Epithelial cell of proximal tubule (primary cell): ENCODE data around the gene SNRNP70. TPM values are rescaled to one million over a fixed set of nuclear protein-coding genes. Genes with fewer than 3 reads are reported as not detected.
"Not testable (repeated sequence)": the region's sequence is repeated elsewhere in the genome, so short reads cannot be mapped to it uniquely, and the experiment has no call there.

Experiments used
- DNase-seq: peaks from one replicate; pipeline ENCODE4 v3.0.0-alpha.2; 2011; ENCODE audit warnings: low read depth
- H3K4me3 ChIP-seq: 2 replicates; pipeline ENCODE4 v1.5.1; 2011; ENCODE audit warnings: low read depth, mild to moderate bottlenecking, low read length
- total RNA-seq: library from RNA; depleted of rRNA; stranded (reverse); fragments of >200 nt; gene quantifications from 2 replicates; pipeline ENCODE4 v1.2.3, GENCODE V29; 2015
- TF ChIP-seq, protein P1 (sequence below): conservative IDR thresholded peaks from 2 replicates; pipeline ENCODE4 v1.5.1; 2012; ENCODE audit warnings: low read depth, mild to moderate bottlenecking, low read length

The SNRNP70 gene
- total RNA-seq, 1 donor from 2014 or later, result 165 TPM

DNA sequence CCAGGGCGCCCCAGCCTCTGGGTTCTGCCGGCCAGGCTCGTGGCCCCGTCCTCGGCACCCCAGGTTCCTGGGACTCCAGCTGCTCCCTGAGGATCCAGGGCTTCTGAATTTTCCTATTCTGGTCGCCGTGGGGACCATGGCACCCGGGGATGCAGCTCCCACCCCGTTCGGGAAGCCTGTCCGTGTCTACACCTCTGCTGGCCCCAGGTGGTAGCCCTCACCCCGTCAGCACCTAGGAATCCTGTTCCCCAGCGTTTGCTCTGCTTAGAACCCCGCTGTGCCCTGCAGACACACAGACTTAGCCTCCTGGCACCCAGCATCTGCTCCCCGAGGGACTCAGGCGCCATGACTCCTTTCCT, 35.1 kb downstream of the SNRNP70 start:
- peak overlapping the region; percentile 79 for H3K4me3 ChIP-seq
- TF ChIP-seq, protein P1, sequence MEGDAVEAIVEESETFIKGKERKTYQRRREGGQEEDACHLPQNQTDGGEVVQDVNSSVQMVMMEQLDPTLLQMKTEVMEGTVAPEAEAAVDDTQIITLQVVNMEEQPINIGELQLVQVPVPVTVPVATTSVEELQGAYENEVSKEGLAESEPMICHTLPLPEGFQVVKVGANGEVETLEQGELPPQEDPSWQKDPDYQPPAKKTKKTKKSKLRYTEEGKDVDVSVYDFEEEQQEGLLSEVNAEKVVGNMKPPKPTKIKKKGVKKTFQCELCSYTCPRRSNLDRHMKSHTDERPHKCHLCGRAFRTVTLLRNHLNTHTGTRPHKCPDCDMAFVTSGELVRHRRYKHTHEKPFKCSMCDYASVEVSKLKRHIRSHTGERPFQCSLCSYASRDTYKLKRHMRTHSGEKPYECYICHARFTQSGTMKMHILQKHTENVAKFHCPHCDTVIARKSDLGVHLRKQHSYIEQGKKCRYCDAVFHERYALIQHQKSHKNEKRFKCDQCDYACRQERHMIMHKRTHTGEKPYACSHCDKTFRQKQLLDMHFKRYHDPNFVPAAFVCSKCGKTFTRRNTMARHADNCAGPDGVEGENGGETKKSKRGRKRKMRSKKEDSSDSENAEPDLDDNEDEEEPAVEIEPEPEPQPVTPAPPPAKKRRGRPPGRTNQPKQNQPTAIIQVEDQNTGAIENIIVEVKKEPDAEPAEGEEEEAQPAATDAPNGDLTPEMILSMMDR, result no peak
- no peak for DNase-seq

DNA sequence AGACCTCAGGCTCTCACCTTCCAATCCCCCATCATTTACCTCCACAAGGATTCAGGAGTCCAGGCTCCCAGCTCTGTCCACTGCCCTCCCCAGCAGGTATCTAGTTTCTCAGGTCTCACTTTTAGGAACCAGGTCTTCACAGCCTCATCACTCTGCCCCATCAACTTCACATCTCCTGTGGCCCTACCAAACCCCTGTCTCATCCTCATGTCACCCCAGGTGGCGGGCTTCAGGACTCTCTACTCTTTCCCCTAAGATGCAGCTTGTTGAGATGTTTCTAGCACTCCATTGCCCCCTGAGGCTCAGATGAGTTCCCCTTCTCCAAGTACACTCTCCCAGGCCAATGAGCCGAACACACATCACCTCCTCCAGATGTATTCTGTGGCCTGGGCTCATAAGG, 35.6 kb downstream of the SNRNP70 start:
- DNase-seq, result no peak
- TF ChIP-seq, protein P1, result no peak
- H3K4me3 ChIP-seq, result no peak overlapping the region

DNA sequence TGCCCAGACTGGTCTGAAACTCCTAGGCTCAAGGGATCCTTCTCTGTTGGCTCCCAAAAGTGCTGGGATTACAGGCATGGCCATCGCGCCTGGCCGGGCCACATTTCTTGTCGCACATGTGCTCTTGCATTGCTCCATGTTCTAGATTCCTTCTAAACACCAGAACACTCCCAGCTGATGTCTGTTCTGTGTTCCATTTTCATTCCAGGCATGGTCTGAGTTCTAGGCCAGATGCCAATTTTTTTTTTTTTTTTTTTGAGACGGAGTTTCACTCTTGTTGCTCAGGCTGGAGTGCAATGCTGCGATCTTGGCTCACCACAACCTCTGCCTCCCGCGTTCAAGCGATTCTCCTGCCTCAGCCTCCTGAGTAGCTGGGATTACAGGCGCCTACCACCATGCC, 36.6 kb downstream of the SNRNP70 start:
- DNase-seq, H3K4me3 ChIP-seq: not testable (repeated sequence)

DNA sequence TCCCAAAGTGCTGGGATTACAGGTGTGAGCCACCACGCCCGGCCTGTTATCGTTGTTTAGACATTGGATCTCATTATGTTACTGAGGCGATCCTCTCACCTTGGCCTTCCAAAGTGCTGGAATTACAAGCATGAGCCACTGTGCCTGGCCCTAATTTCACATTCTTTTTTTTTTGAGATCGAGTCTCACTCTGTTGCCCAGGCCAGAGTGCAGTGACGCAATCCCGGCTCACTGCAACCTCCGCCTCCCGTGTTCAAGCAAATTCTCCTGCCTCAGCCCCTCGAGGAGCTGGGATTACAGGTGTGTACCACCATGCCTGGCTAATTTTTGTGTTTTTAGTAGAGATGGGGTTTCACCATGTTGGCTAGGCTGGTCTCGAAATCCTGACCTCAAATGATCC, 38.0 kb downstream of the SNRNP70 start:
- DNase-seq, H3K4me3 ChIP-seq: not testable (repeated sequence)

DNA sequence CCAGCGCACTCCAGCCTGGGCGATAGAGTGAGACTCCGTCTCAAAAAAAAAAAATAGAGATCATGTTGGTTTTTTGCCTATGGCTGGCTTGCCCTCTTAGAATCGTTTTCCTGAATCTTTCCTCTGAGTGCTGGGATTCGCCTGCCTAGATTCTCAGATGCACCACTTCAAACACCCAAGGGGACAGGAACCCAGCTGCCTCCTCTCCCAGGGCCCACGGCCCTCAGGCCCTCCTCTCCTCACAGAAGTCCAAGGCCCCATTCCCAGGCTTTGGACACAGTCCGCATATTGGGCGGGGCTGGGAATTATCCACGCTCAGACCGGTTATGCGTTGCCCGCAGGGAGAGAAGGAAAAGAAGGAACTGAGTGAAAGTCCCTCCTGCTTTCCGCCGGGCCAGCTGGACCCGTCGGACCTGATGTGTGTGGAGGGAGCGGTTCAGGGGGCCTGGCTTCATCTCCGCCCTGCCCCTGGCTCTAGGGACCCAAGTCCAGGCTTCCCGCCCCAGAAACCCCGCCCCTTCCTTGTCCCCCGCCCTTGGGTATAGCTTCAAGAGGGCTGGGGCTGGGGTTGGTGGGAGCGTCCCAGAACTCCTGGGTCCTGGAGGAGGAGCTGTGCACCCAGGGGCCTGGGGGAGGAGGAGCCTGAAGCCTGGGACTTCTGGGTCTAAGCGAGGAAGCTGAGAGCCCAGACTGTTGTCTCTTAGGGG, 39.9 kb downstream of the SNRNP70 start:
- H3K4me3 ChIP-seq, result no peak overlapping the region
- no peak for DNase-seq
- TF ChIP-seq, protein P1, result no peak

DNA sequence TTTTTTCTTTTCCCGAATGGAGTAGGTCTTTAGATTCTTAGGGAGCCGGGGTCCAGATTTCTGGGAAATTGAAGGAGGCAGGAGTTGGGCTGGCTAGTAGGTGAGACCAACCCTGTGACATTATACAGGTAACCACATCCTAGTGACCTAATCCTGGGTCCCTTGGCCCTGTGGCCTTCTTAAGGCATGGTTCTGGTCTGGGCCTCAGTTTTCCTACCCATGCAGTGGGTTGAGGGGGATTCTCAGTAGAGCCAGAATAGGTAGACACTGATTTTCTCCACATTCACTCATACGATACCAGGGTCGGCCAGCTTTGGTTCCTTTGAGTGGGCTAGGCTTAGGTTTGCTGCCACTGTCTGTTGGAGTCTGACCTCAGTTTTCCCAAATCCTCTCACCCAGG, 41.3 kb downstream of the SNRNP70 start:
- TF ChIP-seq, protein P1, result no peak
- H3K4me3 ChIP-seq, result no peak overlapping the region
- no peak for DNase-seq

DNA sequence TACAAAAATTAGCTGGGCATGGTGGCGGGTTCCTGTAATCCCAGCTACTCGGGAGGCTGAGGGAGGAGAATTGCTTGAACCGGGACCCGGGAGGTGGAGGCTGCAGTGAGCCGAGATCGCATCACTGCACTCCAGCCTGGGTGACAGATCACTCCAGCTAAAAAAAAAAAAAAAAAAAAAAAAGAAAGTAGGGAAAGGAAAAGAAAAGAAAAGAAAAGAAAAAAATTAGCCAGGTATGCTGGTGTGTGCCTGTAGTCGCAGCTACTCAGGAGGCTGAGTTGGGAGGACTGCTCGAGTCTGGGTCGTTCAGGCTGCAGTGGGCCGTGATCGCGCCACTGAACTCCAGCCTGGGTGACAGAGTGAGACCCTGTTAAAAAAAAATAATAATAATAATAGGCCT, 42.0 kb downstream of the SNRNP70 start:
- not testable (repeated sequence) for DNase-seq, H3K4me3 ChIP-seq

DNA sequence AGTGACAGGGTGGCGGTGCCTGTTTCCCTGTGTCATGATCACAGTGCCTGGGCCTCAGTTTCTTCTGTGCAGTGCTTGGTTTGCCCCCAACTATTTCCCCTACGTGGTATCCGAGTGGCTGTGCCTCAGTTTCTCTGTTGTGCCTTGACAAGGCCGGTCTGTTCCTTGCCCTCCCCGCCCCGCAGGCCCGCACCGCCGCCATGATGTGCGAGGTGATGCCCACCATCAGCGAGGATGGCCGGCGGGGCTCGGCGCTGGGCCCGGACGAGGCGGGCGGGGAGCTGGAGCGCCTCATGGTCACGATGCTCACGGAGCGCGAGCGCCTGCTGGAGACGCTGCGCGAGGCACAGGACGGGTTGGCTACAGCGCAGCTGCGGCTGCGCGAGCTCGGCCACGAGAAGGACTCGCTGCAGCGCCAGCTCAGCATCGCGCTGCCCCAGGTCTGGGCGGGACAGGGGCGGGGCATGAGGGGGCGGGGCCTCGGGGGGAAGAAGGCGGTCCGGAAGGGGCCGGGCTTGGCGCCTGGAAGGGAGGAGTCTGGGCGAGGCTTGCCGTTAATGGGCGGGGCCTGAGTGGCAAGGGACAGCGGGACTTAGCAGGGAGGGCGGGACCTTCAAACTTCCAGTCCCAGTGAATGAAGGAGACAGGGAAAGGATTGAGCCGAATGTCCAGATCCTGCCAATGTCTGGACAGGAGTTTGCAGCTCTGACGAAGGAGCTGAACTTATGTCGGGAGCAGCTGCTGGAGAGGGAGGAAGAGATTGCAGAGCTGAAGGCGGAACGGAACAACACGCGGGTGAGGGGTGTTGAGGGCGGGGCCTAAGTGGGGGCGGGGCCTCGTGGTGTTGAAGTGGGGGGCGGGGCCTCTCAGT, 42.7 kb downstream of the SNRNP70 start:
- no peak for DNase-seq
- TF ChIP-seq, protein P1, result peak; percentile 3
- H3K4me3 ChIP-seq, result peak overlapping the region; percentile 56
